Kidney (tissue), 14 donors: ENCODE measurements around the gene BDH1. TPM values are rescaled to one million over a fixed set of nuclear protein-coding genes. Genes with fewer than 3 reads are reported as not detected.

ENCODE experiments used
- DNase-seq, 5 donors: peaks; one replicate each; pipeline ENCODE4 v3.0.0-alpha.2; 2013 to 2020
- FAIRE-seq: peaks from 2 replicates; lab custom pipeline; 2012; peaks lifted over from hg19 to GRCh38; lab: Jason Lieb, UNC
- H3K27ac ChIP-seq, 2 donors: one replicate each; pipeline ENCODE4 v1.7.0; 2013; ENCODE audit warnings: low read depth in 2 of 2, low read length in 2 of 2, inconsistent platforms in 1 of 2
- H3K27me3 ChIP-seq: one replicate; pipeline ENCODE4 v1.7.1; 2013; ENCODE audit warnings: low read length, inconsistent platforms; ENCODE audit not compliant: control insufficient read depth, insufficient read depth
- H3K36me3 ChIP-seq, 3 donors: one replicate each; pipeline versions ENCODE4 v1.7.0 to v1.7.1; 2013; ENCODE audit warnings: low read length in 3 of 3, control low read depth in 1 of 3, inconsistent platforms in 1 of 3; ENCODE audit not compliant: insufficient read depth in 3 of 3, control insufficient read depth in 2 of 3
- H3K4me1 ChIP-seq, 3 donors: one replicate each; pipeline versions ENCODE4 v1.7.0 to v1.7.1; 2013; ENCODE audit warnings: low read length in 3 of 3, inconsistent platforms in 1 of 3, low read depth in 1 of 3; ENCODE audit not compliant: control insufficient read depth in 2 of 3, insufficient read depth in 2 of 3
- H3K4me3 ChIP-seq, 3 donors: one replicate each; pipeline versions ENCODE4 v1.7.0 to v1.8.1; 2013; ENCODE audit warnings: low read length in 3 of 3, control low read depth in 1 of 3, inconsistent platforms in 1 of 3
- H3K9ac ChIP-seq, 3 donors: one replicate each; pipeline versions ENCODE4 v1.7.0 to v1.7.1; 2013; ENCODE audit warnings: low read length in 3 of 3, control low read depth in 1 of 3, inconsistent platforms in 1 of 3
- H3K9me3 ChIP-seq, 3 donors: one replicate each; pipeline versions ENCODE4 v1.7.0 to v1.7.1; 2013; ENCODE audit warnings: low read length in 3 of 3, control low read depth in 1 of 3, inconsistent platforms in 1 of 3; ENCODE audit not compliant: control insufficient read depth in 2 of 3, insufficient read depth in 1 of 3
- CTCF ChIP-seq: IDR thresholded peaks from 3 replicates; pipeline ENCODE4 v1.5.1; 2012; ENCODE audit warnings: mild to moderate bottlenecking, moderate library complexity, borderline replicate concordance; ENCODE audit not compliant: insufficient read depth; ENCODE audit errors: extremely low read depth
- intact Hi-C: fragments of 100-400 bp; cut with DNase I; formaldehyde crosslinking; loops from one replicate; pipeline ENCODE4 v1.11.1; 2022
- polyA plus RNA-seq: library from polyadenylated mRNA; stranded (reverse); fragments of 350-450 nt; fragmentation: Illumina TruSeq; extraction: RNeasy Lipid Tissue Mini Kit (QIAGEN cat#74804); gene quantifications from one replicate; pipeline ENCODE4 v1.2.3, GENCODE V29; 2014; ENCODE audit warnings: low read depth, low replicate concordance; ENCODE audit not compliant: insufficient read depth
- total RNA-seq: library from RNA; stranded (reverse); fragmentation: NEBNext Ultra II Directional; extraction: Animal tissue kit (Norgen Biotek cat#: 25700); gene quantifications from one replicate; pipeline ENCODE4 v1.2.1, GENCODE V29; 2021
- donor health status: control.
- donor health status: control.
- donor health status: control.
- donor health status: control.
- donor health status: control.
- donor health status: DM: yes; HTN: yes; CAD: no.
- donor health status: Normal renal cell carcinoma (clear cell type).

Gene BDH1
- total and polyA plus RNA-seq, 2 donors from 2014 or later: 21.2 to 49.6 TPM

- FAIRE-seq (no peak), DNase-seq (peak in 1 of 5 donors; percentile 56)
- peaks cover 0 to 7% (median 0%) of the 10 kb centered on the region in 3 donors for H3K4me1 ChIP-seq
Measured at GRCh38 chr3:197468866-197469382, 86.8 kb downstream of the BDH1 start.

GRCh38 chr3:197468167-197468566 is 87.6 kb downstream of the BDH1 start:
- Histone ChIP-seq H3K4me1 (peaks cover 0 to 7% (median 0%) of the 10 kb centered on the region in 3 donors), H3K9ac (no peak overlapping the region), H3K27ac (no peak overlapping the region), H3K9me3 (no peaks in the 10 kb centered on the region), H3K27me3 (no peaks in the 10 kb centered on the region), H3K36me3 (no peaks in the 10 kb centered on the region), H3K4me3 (no peak overlapping the region)
- TF ChIP-seq CTCF: no peak
- intact Hi-C loops: no loop called here
- FAIRE-seq: no peak
- no peak for DNase-seq

More at GRCh38 chr3:197468866-197469382, 86.8 kb downstream of the BDH1 start:
- no peak overlapping the region for H3K4me3 ChIP-seq
- H3K9ac ChIP-seq: no peak overlapping the region
- no peaks in the 10 kb centered on the region for H3K36me3 ChIP-seq
- H3K27ac ChIP-seq: no peak overlapping the region
- intact Hi-C loops: no loop called here
- H3K27me3 ChIP-seq: no peaks in the 10 kb centered on the region
- no peaks in the 10 kb centered on the region for H3K9me3 ChIP-seq
- TF ChIP-seq CTCF: no peak

- Histone ChIP-seq H3K27me3 (no peaks in the 10 kb centered on the region), H3K36me3 (no peaks in the 10 kb centered on the region), H3K27ac (no peak overlapping the region), H3K4me3 (no peak overlapping the region), H3K9me3 (no peaks in the 10 kb centered on the region), H3K9ac (no peak overlapping the region), H3K4me1 (peaks cover 0 to 7% (median 0%) of the 10 kb centered on the region in 3 donors)
- TF ChIP-seq CTCF: no peak
- DNase-seq: peak in 2 of 5 donors; percentile 19 to 30
- FAIRE-seq: no peak
- intact Hi-C loops: no loop called here
Measured at GRCh38 chr3:197466586-197467399, 89.0 kb downstream of the BDH1 start.
